GM10248 (cell line): Measurements from ENCODE around the gene GALK1.

Experiments used
- CTCF ChIA-PET: fragments of 300-600 bp; sonication (Branson Sonifier 250); formaldehyde crosslinking; extraction: SDS; loops from one replicate; lab custom pipeline; 2021; ENCODE audit warnings: antibody characterized with exemption; lab: Yijun Ruan, JAX
- POLR2A ChIA-PET: fragments of 350-650 bp; sonication (Branson Sonifier 250); formaldehyde crosslinking; extraction: SDS; loops from one replicate; lab custom pipeline; 2020; ENCODE audit warnings: antibody characterized with exemption; lab: Yijun Ruan, JAX
- DNase-seq: peaks from one replicate; pipeline ENCODE4 v3.0.0; 2012; ENCODE audit errors: extremely low spot score
- TF ChIP-seq, protein P1 (sequence below): IDR thresholded peaks from 2 replicates; pipeline ENCODE4 v1.5.1; 2012; ENCODE audit warnings: mild to moderate bottlenecking, low read depth; ENCODE audit errors: extremely low read depth, missing control alignments, control extremely low read depth

Gene GALK1

DNA sequence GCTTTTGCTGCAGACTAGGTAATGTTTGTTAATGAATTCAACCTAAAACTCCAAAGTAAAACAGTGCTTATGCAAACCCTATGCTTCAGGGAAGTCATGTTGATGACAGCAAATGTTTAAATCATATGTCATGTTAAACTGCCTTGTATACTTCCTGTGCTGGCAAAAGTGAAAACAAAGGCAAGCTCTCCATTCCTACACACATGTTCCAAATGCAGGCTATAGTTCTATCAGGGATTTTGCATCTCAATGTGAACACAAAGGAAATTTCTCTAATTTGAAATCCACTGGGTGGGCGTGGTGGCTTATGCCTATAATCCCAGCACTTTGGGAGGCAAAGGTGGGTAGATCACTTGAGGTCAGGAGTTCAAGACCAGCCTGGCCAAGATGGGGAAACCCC is 38.9 kb upstream of the GALK1 start:
- ChIA-PET CTCF (interaction anchor here (0.9 to 6.7 kb wide), 14 partner anchors 9 to 170 kb away, joined by 3 to 30 read pairs (median 5); partner anchors contain the start of gene GALK1), POLR2A (interaction anchor here (1.0 to 1.2 kb wide), 2 partner anchors 19 to 24 kb away, joined by 3 to 8 read pairs; partner anchors contain the start of gene UNK)
- DNase-seq, result no peak
- TF ChIP-seq, protein P1, sequence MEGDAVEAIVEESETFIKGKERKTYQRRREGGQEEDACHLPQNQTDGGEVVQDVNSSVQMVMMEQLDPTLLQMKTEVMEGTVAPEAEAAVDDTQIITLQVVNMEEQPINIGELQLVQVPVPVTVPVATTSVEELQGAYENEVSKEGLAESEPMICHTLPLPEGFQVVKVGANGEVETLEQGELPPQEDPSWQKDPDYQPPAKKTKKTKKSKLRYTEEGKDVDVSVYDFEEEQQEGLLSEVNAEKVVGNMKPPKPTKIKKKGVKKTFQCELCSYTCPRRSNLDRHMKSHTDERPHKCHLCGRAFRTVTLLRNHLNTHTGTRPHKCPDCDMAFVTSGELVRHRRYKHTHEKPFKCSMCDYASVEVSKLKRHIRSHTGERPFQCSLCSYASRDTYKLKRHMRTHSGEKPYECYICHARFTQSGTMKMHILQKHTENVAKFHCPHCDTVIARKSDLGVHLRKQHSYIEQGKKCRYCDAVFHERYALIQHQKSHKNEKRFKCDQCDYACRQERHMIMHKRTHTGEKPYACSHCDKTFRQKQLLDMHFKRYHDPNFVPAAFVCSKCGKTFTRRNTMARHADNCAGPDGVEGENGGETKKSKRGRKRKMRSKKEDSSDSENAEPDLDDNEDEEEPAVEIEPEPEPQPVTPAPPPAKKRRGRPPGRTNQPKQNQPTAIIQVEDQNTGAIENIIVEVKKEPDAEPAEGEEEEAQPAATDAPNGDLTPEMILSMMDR, result no peak

DNA sequence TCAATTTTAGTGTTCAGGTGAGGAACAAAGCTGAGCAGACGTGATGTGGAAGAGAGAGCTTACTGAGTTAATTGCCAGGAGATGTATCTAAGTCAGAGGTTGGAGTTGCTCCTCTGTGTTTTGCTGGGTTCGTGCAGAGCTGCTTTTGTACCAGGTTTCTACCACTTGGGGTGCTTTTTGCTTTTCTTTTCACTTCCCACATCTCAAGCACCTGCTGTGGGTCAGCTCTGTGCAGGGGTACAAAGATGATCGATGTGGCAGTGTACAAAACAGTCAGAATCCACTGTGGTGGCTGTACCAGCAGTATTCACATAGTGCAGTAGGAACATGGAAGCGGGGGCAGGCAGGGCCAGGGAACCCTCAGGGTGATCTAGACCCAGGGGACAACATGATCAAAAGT is 34.4 kb upstream of the GALK1 start:
- DNase-seq, result no peak
- CTCF ChIA-PET, result interaction anchor here (1.0 to 6.7 kb wide), 6 partner anchors 10 to 44 kb away, joined by 3 to 30 read pairs (median 5); partner anchors contain the start of genes GALK1 and UNK
- TF ChIP-seq, protein P1, result peak; percentile 3
- POLR2A ChIA-PET, result interaction anchor here (0.8 kb wide), 1 partner anchor 19 kb away, joined by 3 read pairs; no protein-coding TSS in a partner anchor

DNA sequence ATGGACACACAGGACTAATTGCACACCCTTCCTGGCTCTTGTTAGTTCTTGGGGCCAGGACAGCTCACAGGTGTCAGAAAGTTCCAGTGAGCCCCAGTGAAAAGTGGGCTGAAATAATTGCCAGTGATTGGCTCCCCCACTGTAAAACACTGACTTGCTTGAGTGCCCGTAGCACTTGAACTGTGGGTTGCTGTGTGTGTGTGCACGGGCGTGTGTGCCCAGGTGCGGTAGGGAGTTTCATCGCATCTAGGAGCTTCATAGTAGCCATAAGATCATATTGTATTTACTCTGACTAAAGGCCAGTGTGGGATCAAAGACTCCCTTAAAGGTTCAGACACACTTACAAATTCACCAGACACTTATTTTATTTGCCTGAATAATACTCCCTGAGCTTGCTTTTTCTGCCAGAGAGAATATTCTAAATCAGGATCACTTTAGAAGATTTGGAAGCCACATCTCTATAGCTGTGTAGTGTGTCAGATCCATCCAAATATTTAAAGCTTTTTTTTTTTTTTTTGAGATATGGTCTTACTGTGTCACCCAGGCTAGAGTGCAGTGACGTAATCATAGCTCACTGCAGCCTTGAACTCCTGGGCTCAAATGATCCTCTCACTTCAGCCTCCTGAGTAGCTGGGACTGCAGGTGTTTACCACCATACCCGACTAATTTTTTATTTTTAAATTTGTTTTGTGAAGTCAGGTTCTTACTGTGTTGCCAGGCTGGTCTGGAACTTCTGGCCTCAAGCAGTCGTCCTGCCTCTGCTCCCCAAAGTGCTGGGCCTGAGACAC is 31.0 kb upstream of the GALK1 start:
- CTCF ChIA-PET, result interaction anchor here (0.7 to 3.5 kb wide), 9 partner anchors 9 to 218 kb away, joined by 3 to 10 read pairs (median 3); partner anchors contain the start of gene UNC13D
- TF ChIP-seq, protein P1, result no peak
- POLR2A ChIA-PET, result interaction anchor here (0.6 kb wide), 2 partner anchors 32 to 857 kb away, joined by 3 to 4 read pairs; no protein-coding TSS in a partner anchor
- DNase-seq, result no peak

DNA sequence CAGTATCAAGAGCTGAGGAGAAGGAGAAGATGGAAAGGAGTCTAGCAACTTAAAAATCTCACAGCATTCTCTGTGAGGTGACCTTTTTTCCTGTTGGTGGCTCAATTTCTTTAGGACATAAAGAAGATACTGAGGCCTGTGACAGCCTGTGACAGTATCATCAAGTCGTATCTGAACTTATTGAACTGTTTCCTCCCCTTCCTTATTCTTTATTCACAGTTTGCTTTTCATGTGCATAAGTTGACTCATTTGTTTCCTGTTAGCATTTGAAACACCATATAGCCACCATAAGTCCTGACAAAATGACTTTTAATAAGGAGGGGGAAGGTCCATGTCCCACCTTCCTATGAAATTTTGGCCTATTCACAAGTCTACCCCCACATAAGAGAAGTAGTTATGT is 28.5 kb upstream of the GALK1 start:
- CTCF ChIA-PET, result no interaction called here
- POLR2A ChIA-PET, result no interaction called here
- TF ChIP-seq, protein P1, result no peak
- no peak for DNase-seq

DNA sequence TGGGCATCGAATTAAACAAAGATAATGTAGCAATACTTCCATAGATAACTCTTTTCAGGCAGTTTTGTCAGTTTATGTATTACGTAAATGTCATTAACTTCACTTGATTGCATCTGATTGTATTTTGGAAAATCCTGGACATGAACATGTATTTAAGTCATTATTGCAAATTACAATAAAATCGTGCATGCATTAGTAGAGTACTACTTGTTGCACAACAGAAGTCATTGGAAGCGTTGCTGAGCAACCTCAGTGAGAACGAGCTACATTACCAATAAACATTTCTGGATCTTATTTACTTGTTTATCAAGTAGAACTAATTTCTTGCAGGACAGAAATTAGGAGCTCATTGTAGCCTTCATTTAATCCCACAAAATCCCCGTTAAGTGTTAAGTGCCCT is 26.3 kb upstream of the GALK1 start:
- TF ChIP-seq, protein P1, result no peak
- no peak for DNase-seq
- ChIA-PET POLR2A (interaction anchor here (1.0 kb wide), 1 partner anchor 11 kb away, joined by 7 read pairs; a partner anchor contains a TSS), CTCF (interaction anchor here (0.8 to 3.7 kb wide), 11 partner anchors 8 to 159 kb away, joined by 3 to 12 read pairs (median 5); partner anchors contain the start of genes GALK1 and WBP2)

DNA sequence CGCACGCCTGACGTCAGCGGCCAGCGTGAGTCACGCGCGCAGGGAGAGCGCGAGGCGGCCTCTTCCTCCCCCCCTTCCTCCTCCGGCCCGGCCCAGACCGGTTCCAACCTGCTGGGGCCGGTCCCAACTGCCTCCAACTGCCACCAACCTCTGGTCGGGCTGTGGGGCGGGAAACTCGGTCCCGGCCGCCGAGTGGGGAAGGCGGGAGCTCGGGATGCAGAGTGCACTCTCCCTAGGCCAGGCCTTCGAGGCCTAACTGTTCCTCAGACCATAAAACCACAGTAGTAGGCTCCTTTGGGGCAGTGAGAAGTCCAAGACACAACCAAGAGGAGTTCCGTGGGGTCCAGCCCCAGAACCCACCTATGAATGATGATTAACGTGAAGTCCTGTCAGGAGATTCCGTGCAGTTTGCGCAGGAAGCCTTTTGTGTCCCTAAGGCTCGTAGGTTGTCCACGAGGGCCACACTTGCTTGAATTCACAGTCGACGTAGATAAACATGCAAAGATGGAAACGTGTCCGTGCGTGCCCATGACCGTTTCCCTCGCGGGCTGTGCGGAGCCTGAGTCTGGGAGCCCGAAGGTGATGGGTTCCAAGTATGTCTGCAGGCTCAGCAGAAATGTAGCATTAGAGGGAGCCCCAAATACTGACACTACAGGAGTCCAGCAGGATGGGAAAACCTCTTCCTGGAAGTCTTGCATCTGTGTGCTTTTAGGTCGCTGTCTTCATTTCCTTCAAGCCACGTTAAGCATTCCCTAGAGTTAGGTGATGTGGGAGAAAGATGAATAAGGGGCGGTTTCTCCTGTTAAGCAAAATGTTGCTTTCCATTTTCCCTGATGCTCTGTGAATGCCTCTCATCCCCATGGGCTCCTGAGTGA is 20.3 kb upstream of the GALK1 start:
- TF ChIP-seq, protein P1, result no peak
- DNase-seq, result peak; percentile 84
- CTCF ChIA-PET, result interaction anchor here (1.0 to 5.8 kb wide), 10 partner anchors 14 to 152 kb away, joined by 3 to 35 read pairs (median 6); partner anchors contain the start of genes GALK1 and SMIM5
- POLR2A ChIA-PET, result interaction anchor here (0.7 to 1.7 kb wide), 5 partner anchors 9 to 70 kb away, joined by 3 to 12 read pairs (median 4); partner anchors contain the start of gene WBP2
